GM15510 (cell line): Measurements from ENCODE around the gene MDK.

Experiments
- POLR2A ChIP-seq: IDR thresholded peaks from 3 replicates; pipeline ENCODE4 v1.6.1; 2011; ENCODE audit warnings: borderline replicate concordance; ENCODE audit not compliant: insufficient read length; ENCODE audit errors: extremely low read depth

Gene MDK

GRCh38 chr11:46370253-46370652 is 11.2 kb upstream of the MDK start:
- TF ChIP-seq POLR2A: no peak

- TF ChIP-seq POLR2A: no peak
Measured at GRCh38 chr11:46372086-46372485, 9.4 kb upstream of the MDK start.

- TF ChIP-seq POLR2A: no peak
Measured at GRCh38 chr11:46373787-46374740, 7.4 kb upstream of the MDK start.

GRCh38 chr11:46374815-46375214 is 6.7 kb upstream of the MDK start:
- TF ChIP-seq POLR2A: no peak

- no peak for TF ChIP-seq POLR2A
Measured at GRCh38 chr11:46375392-46376101, 5.9 kb upstream of the MDK start.

- TF ChIP-seq POLR2A: no peak
Measured at GRCh38 chr11:46376258-46377050, 5.0 kb upstream of the MDK start.

- TF ChIP-seq POLR2A: no peak
Measured at GRCh38 chr11:46377290-46377689, 4.2 kb upstream of the MDK start.

- TF ChIP-seq POLR2A: no peak
Measured at GRCh38 chr11:46377831-46378230, 3.6 kb upstream of the MDK start.

GRCh38 chr11:46378296-46378695 is 3.2 kb upstream of the MDK start:
- no peak for TF ChIP-seq POLR2A

- no peak for TF ChIP-seq POLR2A
Measured at GRCh38 chr11:46378811-46379481, 2.5 kb upstream of the MDK start.

- TF ChIP-seq POLR2A: no peak
Measured at GRCh38 chr11:46380340-46381047, 975 bp upstream of the MDK start.

- no peak for TF ChIP-seq POLR2A
Measured at GRCh38 chr11:46381819-46382645, 563 bp downstream of the MDK start.
